H1 (cell line): ENCODE data around the gene KCNJ4. TPM values are rescaled to one million over a fixed set of nuclear protein-coding genes. Genes with fewer than 3 reads are reported as not detected.

Experiments used
- BACH1 ChIP-seq: IDR thresholded peaks from 2 replicates; pipeline ENCODE4 v1.6.1; 2012; ENCODE audit warnings: low read length, improper control_type of control experiment
- FOSL1 ChIP-seq: IDR thresholded peaks from 2 replicates; pipeline ENCODE4 v1.6.1; 2011; ENCODE audit warnings: mild to moderate bottlenecking, low read depth, low read length, moderate library complexity; ENCODE audit not compliant: insufficient read depth
- NANOG ChIP-seq: IDR thresholded peaks from 2 replicates; pipeline ENCODE4 v1.6.1; 2011; ENCODE audit warnings: low read length, low read depth, mild to moderate bottlenecking, inconsistent platforms; ENCODE audit not compliant: insufficient read depth, poor library complexity, severe bottlenecking
- RXRA ChIP-seq: IDR thresholded peaks from 2 replicates; pipeline ENCODE4 v1.6.1; 2011; ENCODE audit warnings: low read depth, mild to moderate bottlenecking, low read length, moderate library complexity; ENCODE audit not compliant: insufficient read depth
- SIN3A ChIP-seq, 2 experiments: IDR thresholded peaks in 1 of 2; conservative IDR thresholded peaks in 1 of 2; 2 replicates each; pipeline ENCODE4 v1.6.1; 2011 to 2012; ENCODE audit warnings: low read length in 2 of 2, improper control_type of control experiment in 1 of 2, low read depth in 1 of 2, mild to moderate bottlenecking in 1 of 2
- polyA plus RNA-seq, 7 experiments: library from polyadenylated mRNA; depleted of rRNA in 3 of 7; stranded (reverse) in 5 of 7; unstranded in 2 of 7; fragments of >200 nt in 5 of 7; fragments of 200-250 nt in 2 of 7; gene quantifications; 1 replicate in 5 of 7; 2 replicates in 1 of 7; 4 replicates in 1 of 7; pipeline versions ENCODE4 v1.2.1 to v1.2.3, GENCODE V29; 2011 to 2013; ENCODE audit warnings: missing spikeins in 2 of 7, mixed read lengths in 2 of 7
- total RNA-seq: library from RNA; stranded (reverse); fragmentation: NEBNext Ultra II Directional; extraction: Animal tissue kit (Norgen Biotek cat#: 25700); gene quantifications from 2 replicates; pipeline ENCODE4 v1.2.1, GENCODE V29; 2021
- TF ChIP-seq, protein P1 (sequence below): fragments of 300-600 bp; sonication (generic); IDR thresholded peaks from 2 replicates; pipeline ENCODE4 v1.7.1; 2012; ENCODE audit warnings: low read length, moderate library complexity, mild to moderate bottlenecking, inconsistent platforms; ENCODE audit not compliant: insufficient replicate concordance

KCNJ4 gene
- total and polyA plus RNA-seq, 2 of the 8 experiments (the other 6 are each of a cell fraction or from before 2014, with no cell fraction given) = 1.4 to 2.2 TPM

DNA sequence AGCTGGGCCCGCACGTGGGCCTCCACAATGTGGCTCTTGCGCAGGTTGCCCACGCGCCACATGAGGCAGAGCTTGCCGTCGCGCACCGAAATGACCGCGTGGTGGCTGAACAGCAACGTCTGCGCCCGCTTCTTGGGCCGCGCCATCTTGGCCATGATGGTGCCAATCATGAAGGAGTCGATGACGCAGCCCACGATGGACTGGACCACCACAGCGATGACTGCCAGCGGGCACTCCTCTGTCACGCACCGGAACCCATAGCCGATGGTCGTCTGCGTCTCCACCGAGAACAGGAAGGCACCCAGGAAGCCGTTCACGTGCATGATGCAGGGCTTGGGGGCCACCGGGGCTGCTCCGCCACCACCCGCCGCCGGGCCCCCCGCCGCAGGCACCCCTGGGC, 27.5 kb downstream of the KCNJ4 start (continued):
- no peak for TF ChIP-seq FOSL1
- TF ChIP-seq RXRA = no peak
- TF ChIP-seq BACH1 = no peak
- TF ChIP-seq, protein P1, sequence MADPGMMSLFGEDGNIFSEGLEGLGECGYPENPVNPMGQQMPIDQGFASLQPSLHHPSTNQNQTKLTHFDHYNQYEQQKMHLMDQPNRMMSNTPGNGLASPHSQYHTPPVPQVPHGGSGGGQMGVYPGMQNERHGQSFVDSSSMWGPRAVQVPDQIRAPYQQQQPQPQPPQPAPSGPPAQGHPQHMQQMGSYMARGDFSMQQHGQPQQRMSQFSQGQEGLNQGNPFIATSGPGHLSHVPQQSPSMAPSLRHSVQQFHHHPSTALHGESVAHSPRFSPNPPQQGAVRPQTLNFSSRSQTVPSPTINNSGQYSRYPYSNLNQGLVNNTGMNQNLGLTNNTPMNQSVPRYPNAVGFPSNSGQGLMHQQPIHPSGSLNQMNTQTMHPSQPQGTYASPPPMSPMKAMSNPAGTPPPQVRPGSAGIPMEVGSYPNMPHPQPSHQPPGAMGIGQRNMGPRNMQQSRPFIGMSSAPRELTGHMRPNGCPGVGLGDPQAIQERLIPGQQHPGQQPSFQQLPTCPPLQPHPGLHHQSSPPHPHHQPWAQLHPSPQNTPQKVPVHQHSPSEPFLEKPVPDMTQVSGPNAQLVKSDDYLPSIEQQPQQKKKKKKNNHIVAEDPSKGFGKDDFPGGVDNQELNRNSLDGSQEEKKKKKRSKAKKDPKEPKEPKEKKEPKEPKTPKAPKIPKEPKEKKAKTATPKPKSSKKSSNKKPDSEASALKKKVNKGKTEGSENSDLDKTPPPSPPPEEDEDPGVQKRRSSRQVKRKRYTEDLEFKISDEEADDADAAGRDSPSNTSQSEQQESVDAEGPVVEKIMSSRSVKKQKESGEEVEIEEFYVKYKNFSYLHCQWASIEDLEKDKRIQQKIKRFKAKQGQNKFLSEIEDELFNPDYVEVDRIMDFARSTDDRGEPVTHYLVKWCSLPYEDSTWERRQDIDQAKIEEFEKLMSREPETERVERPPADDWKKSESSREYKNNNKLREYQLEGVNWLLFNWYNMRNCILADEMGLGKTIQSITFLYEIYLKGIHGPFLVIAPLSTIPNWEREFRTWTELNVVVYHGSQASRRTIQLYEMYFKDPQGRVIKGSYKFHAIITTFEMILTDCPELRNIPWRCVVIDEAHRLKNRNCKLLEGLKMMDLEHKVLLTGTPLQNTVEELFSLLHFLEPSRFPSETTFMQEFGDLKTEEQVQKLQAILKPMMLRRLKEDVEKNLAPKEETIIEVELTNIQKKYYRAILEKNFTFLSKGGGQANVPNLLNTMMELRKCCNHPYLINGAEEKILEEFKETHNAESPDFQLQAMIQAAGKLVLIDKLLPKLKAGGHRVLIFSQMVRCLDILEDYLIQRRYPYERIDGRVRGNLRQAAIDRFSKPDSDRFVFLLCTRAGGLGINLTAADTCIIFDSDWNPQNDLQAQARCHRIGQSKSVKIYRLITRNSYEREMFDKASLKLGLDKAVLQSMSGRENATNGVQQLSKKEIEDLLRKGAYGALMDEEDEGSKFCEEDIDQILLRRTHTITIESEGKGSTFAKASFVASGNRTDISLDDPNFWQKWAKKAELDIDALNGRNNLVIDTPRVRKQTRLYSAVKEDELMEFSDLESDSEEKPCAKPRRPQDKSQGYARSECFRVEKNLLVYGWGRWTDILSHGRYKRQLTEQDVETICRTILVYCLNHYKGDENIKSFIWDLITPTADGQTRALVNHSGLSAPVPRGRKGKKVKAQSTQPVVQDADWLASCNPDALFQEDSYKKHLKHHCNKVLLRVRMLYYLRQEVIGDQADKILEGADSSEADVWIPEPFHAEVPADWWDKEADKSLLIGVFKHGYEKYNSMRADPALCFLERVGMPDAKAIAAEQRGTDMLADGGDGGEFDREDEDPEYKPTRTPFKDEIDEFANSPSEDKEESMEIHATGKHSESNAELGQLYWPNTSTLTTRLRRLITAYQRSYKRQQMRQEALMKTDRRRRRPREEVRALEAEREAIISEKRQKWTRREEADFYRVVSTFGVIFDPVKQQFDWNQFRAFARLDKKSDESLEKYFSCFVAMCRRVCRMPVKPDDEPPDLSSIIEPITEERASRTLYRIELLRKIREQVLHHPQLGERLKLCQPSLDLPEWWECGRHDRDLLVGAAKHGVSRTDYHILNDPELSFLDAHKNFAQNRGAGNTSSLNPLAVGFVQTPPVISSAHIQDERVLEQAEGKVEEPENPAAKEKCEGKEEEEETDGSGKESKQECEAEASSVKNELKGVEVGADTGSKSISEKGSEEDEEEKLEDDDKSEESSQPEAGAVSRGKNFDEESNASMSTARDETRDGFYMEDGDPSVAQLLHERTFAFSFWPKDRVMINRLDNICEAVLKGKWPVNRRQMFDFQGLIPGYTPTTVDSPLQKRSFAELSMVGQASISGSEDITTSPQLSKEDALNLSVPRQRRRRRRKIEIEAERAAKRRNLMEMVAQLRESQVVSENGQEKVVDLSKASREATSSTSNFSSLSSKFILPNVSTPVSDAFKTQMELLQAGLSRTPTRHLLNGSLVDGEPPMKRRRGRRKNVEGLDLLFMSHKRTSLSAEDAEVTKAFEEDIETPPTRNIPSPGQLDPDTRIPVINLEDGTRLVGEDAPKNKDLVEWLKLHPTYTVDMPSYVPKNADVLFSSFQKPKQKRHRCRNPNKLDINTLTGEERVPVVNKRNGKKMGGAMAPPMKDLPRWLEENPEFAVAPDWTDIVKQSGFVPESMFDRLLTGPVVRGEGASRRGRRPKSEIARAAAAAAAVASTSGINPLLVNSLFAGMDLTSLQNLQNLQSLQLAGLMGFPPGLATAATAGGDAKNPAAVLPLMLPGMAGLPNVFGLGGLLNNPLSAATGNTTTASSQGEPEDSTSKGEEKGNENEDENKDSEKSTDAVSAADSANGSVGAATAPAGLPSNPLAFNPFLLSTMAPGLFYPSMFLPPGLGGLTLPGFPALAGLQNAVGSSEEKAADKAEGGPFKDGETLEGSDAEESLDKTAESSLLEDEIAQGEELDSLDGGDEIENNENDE = no peak
- no peak for TF ChIP-seq SIN3A (conservative IDR thresholded peaks at IDR 0.05 in 1 of 2, IDR thresholded peaks at IDR 0.05 in 1 of 2; ENCODE audit: low read depth in 1 of 2, low read length in 2 of 2)
- no peak for TF ChIP-seq NANOG
- TF ChIP-seq, all 59 proteins: peak for 0
